IPS-18c (cell line): ENCODE measurements around the gene ERN1.

Experiments
- H3K4me3 ChIP-seq: 2 replicates; pipeline ENCODE4 v1.7.0; 2013; ENCODE audit warnings: low read depth, mild to moderate bottlenecking, low read length, moderate library complexity; ENCODE audit not compliant: insufficient read depth
- H3K9me3 ChIP-seq: one replicate; pipeline ENCODE4 v1.6.1; 2013; ENCODE audit warnings: mild to moderate bottlenecking, low read length, moderate library complexity; ENCODE audit not compliant: control insufficient read depth, insufficient read depth

ERN1 gene

GRCh38 chr17:64103391-64104364 is 26.3 kb downstream of the ERN1 start:
- Histone ChIP-seq H3K4me3 (no peak overlapping the region), H3K9me3 (no peaks in the 10 kb centered on the region)

GRCh38 chr17:64102627-64103390 is 27.1 kb downstream of the ERN1 start:
- H3K9me3 ChIP-seq: no peaks in the 10 kb centered on the region

GRCh38 chr17:64099543-64099942 is 30.4 kb downstream of the ERN1 start:
- no peak overlapping the region for H3K4me3 ChIP-seq
- H3K9me3 ChIP-seq: no peaks in the 10 kb centered on the region

More at GRCh38 chr17:64102627-64103390, 27.1 kb downstream of the ERN1 start:
- H3K4me3 ChIP-seq: no peak overlapping the region

GRCh38 chr17:64097196-64097936 is 32.6 kb downstream of the ERN1 start:
- no peak overlapping the region for H3K4me3 ChIP-seq
- no peaks in the 10 kb centered on the region for H3K9me3 ChIP-seq

- no peak overlapping the region for H3K4me3 ChIP-seq
- no peaks in the 10 kb centered on the region for H3K9me3 ChIP-seq
Measured at GRCh38 chr17:64096037-64096436, 33.9 kb downstream of the ERN1 start.

GRCh38 chr17:64095144-64095882 is 34.6 kb downstream of the ERN1 start:
- Histone ChIP-seq H3K4me3 (no peak overlapping the region), H3K9me3 (no peaks in the 10 kb centered on the region)

- no peaks in the 10 kb centered on the region for H3K9me3 ChIP-seq
- H3K4me3 ChIP-seq: no peak overlapping the region
Measured at GRCh38 chr17:64094412-64094811, 35.5 kb downstream of the ERN1 start.

- no peak overlapping the region for H3K4me3 ChIP-seq
Measured at GRCh38 chr17:64092952-64093451, 36.9 kb downstream of the ERN1 start.

GRCh38 chr17:64092113-64092512 is 37.8 kb downstream of the ERN1 start:
- no peaks in the 10 kb centered on the region for H3K9me3 ChIP-seq
- H3K4me3 ChIP-seq: no peak overlapping the region

More at GRCh38 chr17:64092952-64093451, 36.9 kb downstream of the ERN1 start:
- no peaks in the 10 kb centered on the region for H3K9me3 ChIP-seq

- Histone ChIP-seq H3K4me3 (no peak overlapping the region), H3K9me3 (no peaks in the 10 kb centered on the region)
Measured at GRCh38 chr17:64091571-64091970, 38.4 kb downstream of the ERN1 start.

- Histone ChIP-seq H3K9me3 (no peaks in the 10 kb centered on the region), H3K4me3 (no peak overlapping the region)
Measured at GRCh38 chr17:64091116-64091515, 38.8 kb downstream of the ERN1 start.

- H3K9me3 ChIP-seq: no peaks in the 10 kb centered on the region
- H3K4me3 ChIP-seq: no peak overlapping the region
Measured at GRCh38 chr17:64090144-64090543, 39.8 kb downstream of the ERN1 start.

GRCh38 chr17:64087252-64088005 is 42.5 kb downstream of the ERN1 start:
- Histone ChIP-seq H3K9me3 (no peaks in the 10 kb centered on the region), H3K4me3 (no peak overlapping the region)

GRCh38 chr17:64085650-64086005 is 44.3 kb downstream of the ERN1 start:
- no peak overlapping the region for H3K4me3 ChIP-seq
- no peaks in the 10 kb centered on the region for H3K9me3 ChIP-seq

- H3K9me3 ChIP-seq: no peaks in the 10 kb centered on the region
- no peak overlapping the region for H3K4me3 ChIP-seq
Measured at GRCh38 chr17:64084940-64085649, 44.8 kb downstream of the ERN1 start.
